Ascending aorta (tissue), 1 donor: ENCODE results near the gene TSPAN18. TPM values are rescaled to one million over a fixed set of nuclear protein-coding genes. Genes with fewer than 3 reads are reported as not detected.

Experiments
- total RNA-seq: library from RNA; depleted of rRNA; stranded (reverse); fragments of >200 nt; gene quantifications from one replicate; pipeline ENCODE4 v1.1.0, GENCODE V29; 2016

The TSPAN18 gene
- total RNA-seq, 1 donor from 2014 or later = 21.3 TPM

Other genes with a start within 250 kb of the TSPAN18 start
- gene CD82, start 161.3 kb upstream of the TSPAN18 start, total RNA-seq = 28.3 TPM
- 266 TPM for gene TP53I11, start 223.9 kb downstream of the TSPAN18 start, total RNA-seq